LoVo (cell line): ENCODE results near the gene ETS2.

Experiments used
- DNase-seq: peaks from one replicate; pipeline ENCODE4 v3.0.0-alpha.2; 2016; ENCODE audit warnings: low spot score

The ETS2 gene

GRCh38 chr21:38802050-38803026 lies 3.4 kb upstream of the ETS2 start:
- DNase-seq: no peak

GRCh38 chr21:38803075-38803660 lies 2.6 kb upstream of the ETS2 start:
- no peak for DNase-seq

- DNase-seq: no peak
Measured at GRCh38 chr21:38804030-38804788, 1.5 kb upstream of the ETS2 start.

- peak; percentile 78 for DNase-seq
Measured at GRCh38 chr21:38804789-38805327, 871 bp upstream of the ETS2 start.

GRCh38 chr21:38806153-38806941 lies 618 bp downstream of the ETS2 start:
- no peak for DNase-seq

GRCh38 chr21:38806942-38807284 lies 1.2 kb downstream of the ETS2 start:
- no peak for DNase-seq

GRCh38 chr21:38807441-38807871 lies 1.7 kb downstream of the ETS2 start:
- no peak for DNase-seq

GRCh38 chr21:38807986-38808385 lies 2.3 kb downstream of the ETS2 start:
- no peak for DNase-seq

- DNase-seq: no peak
Measured at GRCh38 chr21:38809198-38809878, 3.6 kb downstream of the ETS2 start.

GRCh38 chr21:38810034-38810825 lies 4.5 kb downstream of the ETS2 start:
- DNase-seq: no peak

- DNase-seq: no peak
Measured at GRCh38 chr21:38810826-38811164, 5.1 kb downstream of the ETS2 start.

- no peak for DNase-seq
Measured at GRCh38 chr21:38811257-38811656, 5.5 kb downstream of the ETS2 start.

GRCh38 chr21:38813143-38813542 lies 7.4 kb downstream of the ETS2 start:
- no peak for DNase-seq

- DNase-seq: no peak
Measured at GRCh38 chr21:38813547-38813946, 7.8 kb downstream of the ETS2 start.

GRCh38 chr21:38814126-38815059 lies 8.7 kb downstream of the ETS2 start:
- no peak for DNase-seq

GRCh38 chr21:38815060-38815405 lies 9.3 kb downstream of the ETS2 start:
- DNase-seq: no peak

GRCh38 chr21:38816400-38816977 lies 10.8 kb downstream of the ETS2 start:
- DNase-seq: no peak

- no peak for DNase-seq
Measured at GRCh38 chr21:38817371-38818324, 11.9 kb downstream of the ETS2 start.
